GM21576 (cell line): ENCODE measurements around the gene NQO1.
"Not testable (repeated sequence)": the region's sequence is repeated elsewhere in the genome, so short reads cannot be mapped to it uniquely, and the experiment has no call there.

Source experiments
- ATAC-seq: cut with Tn5 transposase; IDR thresholded peaks from one replicate; pipeline ENCODE4 v1.9.1; 2021; ENCODE audit warnings: mild to moderate bottlenecking, moderate library complexity; ENCODE audit not compliant: unreplicated experiment

The NQO1 gene

DNA sequence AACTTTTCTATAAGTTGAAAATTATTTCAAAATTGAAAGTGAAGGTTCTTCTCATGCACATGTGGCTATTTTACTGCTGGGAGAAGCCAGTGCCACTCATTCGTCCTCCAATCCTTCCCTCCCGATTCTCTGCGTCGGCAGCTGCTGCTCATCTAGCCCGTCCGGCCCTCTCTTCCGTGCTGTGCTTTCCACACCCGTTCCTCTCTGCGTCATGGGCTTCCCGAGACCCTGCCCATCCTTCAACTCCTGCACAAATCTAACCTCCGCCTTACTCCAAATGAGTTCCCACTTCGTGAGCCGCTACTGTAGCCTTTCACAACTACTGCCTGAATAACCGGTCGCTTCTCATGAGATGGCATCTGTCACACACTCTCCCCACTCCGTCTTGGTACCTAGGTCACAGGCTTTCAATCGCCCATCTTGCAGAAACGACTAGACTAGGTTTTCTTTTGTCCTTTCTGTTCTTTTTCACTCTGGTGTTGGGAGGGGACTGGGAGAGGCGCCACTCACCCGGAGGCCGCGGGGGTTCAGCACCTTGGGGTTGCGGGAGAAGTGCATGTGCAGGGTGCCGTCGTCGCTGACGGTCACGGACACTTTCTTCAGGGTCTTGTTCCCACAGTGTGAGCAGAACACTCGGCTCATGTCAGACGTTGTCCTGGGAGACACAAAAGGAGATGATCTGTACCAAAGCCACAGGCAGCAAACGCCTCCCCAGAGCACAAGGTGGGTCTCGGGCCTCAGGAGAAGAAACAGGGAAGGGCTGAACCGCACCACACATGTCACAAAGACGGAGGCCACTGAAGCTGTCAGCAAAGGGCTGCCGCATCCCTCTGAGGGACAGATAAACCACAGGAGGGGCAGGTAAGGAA lies 18.2 kb upstream of the NQO1 start:
- ATAC-seq = no peak

DNA sequence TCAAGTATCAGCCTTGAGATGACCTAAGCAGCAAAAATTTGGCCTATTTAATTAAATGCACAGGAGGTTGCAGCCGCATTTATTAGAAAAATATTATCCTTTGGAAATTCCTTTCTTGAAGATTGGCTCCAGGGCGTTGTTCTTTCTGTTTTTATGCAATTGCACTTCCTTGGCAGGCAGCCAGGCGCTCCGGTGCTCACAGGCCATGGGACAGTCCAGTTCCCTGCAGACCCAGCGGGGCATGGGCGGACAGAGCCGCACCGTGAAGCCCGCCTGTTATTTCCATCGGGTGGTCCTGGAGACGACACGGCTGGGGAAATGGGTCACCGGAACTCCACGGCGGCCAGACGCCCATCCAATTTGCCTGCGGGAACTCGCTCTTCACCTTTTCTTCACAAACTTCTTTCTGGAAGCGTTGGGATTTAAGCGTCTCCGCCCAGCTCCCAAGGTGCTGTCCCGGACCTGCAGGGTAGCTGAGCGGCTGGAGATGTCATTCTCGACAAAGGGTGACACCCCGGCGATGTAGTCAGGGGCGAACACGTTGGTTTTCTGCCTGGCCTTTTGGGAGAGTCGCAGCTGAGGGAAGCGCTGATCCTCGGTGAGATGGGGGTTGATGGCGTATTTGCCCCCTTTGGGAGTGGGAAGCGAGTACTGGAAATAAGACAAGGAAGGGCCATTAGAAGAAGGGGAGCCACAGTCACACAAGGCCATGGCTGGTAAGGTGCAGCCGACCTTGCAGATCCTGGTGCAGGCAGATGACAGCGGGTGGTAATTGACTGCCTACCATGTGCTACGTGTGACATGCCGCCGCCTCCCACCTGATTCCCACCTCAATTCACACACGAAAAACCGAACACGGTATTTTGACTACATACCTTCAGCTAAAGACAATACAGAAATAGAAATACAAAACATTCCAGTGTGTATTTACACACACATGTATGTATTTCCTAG lies 15.9 kb upstream of the NQO1 start:
- ATAC-seq = no peak

DNA sequence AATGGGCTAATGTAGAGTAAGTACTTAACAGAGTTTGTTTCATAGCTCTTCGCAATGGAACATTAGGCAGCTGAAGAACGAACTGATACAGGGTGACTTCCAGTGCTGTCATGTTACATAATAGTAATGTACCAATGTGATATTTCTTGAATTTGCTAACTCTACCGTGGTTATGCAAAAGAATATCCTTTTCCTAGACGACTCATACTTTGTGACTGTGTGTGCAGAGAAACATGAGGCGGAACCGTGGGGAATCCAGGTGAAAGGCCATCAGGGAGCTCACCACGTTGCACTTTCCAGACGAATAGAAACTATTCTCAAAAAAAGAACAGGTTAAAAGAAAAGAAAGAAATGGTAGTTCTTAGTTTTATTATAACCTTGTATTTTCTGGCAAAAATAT lies 15.2 kb upstream of the NQO1 start:
- ATAC-seq = no peak

DNA sequence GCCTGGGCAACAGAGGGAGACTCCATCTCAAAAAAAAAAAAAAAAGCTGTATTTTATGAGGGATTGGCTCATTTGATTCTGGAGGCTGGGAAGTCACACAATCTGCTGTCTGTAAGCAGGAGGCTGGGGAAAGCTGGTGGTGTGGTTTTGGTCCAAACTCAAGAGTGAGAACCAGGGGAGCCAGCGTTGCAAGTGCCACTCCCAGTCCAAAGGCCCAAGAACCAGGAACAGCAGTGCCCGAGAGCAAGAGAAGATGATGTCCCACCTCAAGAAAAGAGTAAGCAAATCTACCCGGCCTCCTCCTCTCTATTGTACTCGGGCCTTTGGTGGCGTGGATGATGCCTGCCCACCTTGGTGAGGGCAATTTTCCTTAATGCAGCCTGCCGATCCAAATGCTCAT lies 5.7 kb upstream of the NQO1 start:
- ATAC-seq = no peak

GRCh38 chr16:69731280-69731679 lies 4.9 kb upstream of the NQO1 start:
- ATAC-seq = not testable (repeated sequence)

DNA sequence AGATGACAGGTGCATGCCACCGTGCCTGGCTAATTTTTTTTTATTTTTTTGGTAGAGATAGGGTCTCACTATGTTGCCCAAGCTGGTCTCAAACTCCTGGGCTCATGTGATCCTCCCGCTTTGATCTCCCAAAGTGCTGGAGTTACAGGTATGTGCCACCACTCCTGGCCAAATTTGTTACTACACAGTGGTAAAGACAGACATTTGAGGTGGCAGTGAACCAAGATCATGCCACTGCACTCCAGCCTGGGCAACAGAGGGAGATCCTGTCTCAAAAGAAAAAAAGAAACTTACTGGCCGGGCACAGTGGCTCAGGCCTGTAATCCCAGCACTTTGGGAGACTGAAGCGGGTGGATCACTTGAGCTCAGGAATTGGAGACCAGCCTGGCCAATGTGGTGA lies 2.7 kb upstream of the NQO1 start:
- ATAC-seq = not testable (repeated sequence)

DNA sequence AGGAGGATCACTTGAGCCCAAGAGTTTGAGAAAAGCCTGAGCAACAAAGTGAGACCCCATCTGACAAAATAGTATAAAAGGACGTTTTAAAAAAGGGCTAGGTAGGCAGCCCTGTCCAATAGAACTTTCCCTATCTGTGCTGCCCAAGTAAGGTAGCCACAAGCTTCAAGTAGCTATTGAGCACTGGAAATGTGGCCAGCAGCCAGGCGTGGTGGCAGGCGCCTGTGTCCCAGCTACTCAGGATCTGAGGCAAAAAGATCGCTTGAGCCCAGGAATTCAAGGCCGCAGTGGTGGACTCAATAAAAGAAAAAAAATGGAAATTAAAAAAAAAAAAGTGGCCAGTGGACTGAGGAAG lies 1.5 kb upstream of the NQO1 start:
- no peak for ATAC-seq

GRCh38 chr16:69725480-69726312 lies 664 bp downstream of the NQO1 start:
- no peak for ATAC-seq

DNA sequence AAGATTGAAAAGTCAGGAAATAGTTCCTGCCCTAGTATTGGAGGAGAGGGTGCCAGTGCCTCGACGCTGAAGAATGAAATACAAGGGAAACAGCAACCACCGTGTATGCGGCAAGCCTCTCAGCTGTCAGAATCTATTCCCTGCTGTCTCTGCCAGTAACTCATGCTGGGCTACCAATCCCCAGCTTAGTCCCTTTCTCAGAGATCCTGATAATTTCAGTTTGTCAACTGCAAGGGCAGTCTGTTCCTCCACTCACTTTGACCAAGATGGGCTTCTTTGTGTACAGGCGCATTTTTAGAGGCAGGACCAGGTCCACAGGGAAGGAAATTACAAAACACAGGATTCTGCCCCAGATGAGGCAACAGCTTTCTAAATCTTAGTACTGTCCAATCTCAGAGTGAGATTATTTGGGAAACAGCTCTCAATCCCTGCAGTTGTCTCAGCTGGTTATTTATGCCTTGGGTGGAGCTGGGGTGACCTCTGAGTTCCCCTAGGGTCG lies 1.3 kb downstream of the NQO1 start:
- no peak for ATAC-seq

DNA sequence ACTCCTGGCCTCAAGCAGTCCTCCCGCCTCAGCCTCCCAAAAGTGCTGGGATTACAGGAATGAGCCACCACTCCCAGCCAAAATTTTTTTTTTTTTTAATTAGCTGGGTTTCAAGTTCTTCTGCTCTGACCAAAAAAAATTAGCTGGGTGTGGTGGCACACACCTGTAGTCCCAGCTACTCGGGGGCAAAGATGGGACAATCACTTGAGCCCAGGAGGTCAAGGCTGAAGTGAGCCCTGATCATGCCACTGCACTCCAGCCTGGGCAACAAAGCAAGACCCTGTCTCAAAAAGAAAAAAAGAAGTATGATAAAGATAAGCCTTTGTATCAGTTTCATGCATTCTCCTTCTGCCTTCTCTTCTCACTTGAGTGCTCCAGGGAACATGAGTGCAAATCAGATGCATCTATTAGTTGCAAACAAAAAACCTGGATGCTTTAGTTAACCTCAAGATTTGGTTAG lies 1.9 kb downstream of the NQO1 start:
- ATAC-seq = no peak

DNA sequence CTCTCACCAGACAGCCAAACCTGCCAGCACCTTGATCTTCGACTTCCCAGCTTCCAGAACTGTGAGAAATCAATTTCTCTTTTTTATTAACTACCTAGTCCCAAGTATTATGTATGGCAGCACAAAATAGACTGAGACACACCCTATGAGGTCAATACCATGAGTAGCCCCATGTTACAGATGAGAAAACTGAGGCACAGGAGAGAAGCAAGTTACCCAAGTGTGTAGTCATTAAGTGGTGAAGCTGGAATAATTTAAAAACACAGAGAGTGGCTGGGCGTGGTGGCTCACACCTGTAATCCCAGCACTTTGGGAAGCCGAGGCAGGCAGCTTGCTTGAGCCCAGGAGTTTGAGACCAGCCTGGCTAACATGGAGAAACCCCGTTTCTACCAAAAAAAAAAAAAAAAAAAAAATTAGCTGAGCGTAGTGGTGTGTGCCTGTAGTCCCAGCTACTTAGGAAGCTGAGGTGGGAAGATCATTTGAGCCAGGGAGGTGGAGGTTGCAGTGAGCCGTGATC lies 4.9 kb downstream of the NQO1 start:
- ATAC-seq = no peak

DNA sequence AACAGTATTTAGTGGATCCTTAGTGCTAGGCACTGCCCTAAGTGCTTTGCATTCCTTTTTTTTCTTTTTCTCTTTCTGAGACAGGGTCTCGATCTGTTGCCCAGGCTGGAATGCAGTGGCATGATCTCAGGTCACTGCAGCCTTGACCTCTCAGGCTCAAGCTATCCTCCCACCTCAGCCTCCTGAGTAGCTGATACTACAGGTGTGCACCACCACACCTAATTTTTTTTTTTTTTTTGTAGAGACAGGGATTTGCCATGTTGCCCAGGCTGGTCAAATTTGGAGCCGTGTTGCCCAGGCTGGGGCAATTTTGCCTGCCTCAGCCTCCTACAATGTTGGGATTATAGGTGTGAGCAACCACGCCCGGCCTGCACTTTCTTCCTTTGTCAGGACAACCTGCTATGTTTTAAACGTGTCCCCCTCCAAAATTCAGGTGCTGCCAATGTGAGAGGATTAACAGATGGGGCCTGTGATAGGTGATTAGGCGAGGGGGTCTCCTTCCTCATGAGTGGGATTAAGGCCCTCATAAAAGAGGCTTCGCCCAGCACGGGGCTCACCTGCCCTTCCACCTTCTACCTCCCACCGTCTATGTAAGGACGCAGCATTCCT lies 5.4 kb downstream of the NQO1 start:
- no peak for ATAC-seq

- no peak for ATAC-seq
Observed at GRCh38 chr16:69718111-69718764, 8.1 kb downstream of the NQO1 start.

GRCh38 chr16:69717066-69717465 lies 9.3 kb downstream of the NQO1 start:
- ATAC-seq = no peak

GRCh38 chr16:69712914-69713581 lies 13.3 kb downstream of the NQO1 start:
- ATAC-seq = no peak

DNA sequence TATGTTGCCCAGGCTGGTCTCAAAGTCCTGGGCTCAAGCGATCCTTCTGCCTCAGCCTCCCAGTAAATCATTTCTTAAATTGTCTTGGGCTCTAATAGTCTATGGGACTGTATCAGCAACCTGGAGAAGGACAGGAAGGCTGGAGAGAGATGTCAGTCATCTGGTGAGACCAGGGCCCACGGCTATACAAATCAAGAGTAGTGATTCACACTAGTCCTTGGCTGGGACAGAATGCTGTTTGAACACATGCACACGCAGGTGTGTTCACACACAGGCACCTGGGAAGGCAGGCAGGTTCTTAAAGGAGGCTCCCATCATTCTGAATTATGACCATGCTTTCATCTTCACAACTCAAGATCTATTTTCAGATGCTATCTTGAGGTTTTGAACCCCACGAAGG lies 14.1 kb downstream of the NQO1 start:
- ATAC-seq = no peak

GRCh38 chr16:69711115-69711740 lies 15.1 kb downstream of the NQO1 start:
- ATAC-seq = no peak

GRCh38 chr16:69709456-69710084 lies 16.8 kb downstream of the NQO1 start:
- ATAC-seq = no peak
